Neural cell (in vitro differentiated cells): Measurements from ENCODE around the gene SLC34A3. TPM values are rescaled to one million over a fixed set of nuclear protein-coding genes. Genes with fewer than 3 reads are reported as not detected.

Experiments
- H2AFZ ChIP-seq: fragments of 200-600, 300-800 bp; sonication (generic), shearing (Covaris generic); 2 replicates; pipeline ENCODE4 v1.6.0; 2014; ENCODE audit warnings: low read depth, mild to moderate bottlenecking, antibody characterized with exemption, low read length, moderate library complexity
- H3F3A ChIP-seq: fragments of 200-600 bp; shearing (Covaris generic); 2 replicates; pipeline ENCODE4 v1.6.1; 2016; ENCODE audit warnings: mild to moderate bottlenecking, moderate library complexity, mixed read lengths, antibody characterized with exemption, low read length; ENCODE audit not compliant: insufficient read depth, poor library complexity, severe bottlenecking
- H3K27ac ChIP-seq: fragments of 200-600, 300-800 bp; sonication (generic), shearing (Covaris generic); 2 replicates; pipeline ENCODE4 v1.5.1; 2014; ENCODE audit warnings: mild to moderate bottlenecking, low read length, moderate library complexity
- H3K27me3 ChIP-seq: fragments of 300-800, 200-600 bp; sonication (generic), shearing (Covaris generic); 2 replicates; pipeline ENCODE4 v1.6.0; 2014; ENCODE audit warnings: mild to moderate bottlenecking, low read depth, low read length, moderate library complexity; ENCODE audit not compliant: insufficient read depth
- H3K36me3 ChIP-seq: fragments of 300-800, 200-600 bp; sonication (generic), shearing (Covaris generic); 2 replicates; pipeline ENCODE4 v1.5.1; 2014; ENCODE audit warnings: mild to moderate bottlenecking, antibody characterized with exemption, low read length, moderate library complexity; ENCODE audit not compliant: insufficient read depth
- H3K4me2 ChIP-seq: fragments of 300-800, 200-600 bp; sonication (generic), shearing (Covaris generic); 2 replicates; pipeline ENCODE4 v1.6.0; 2014; ENCODE audit warnings: mild to moderate bottlenecking, low read length
- H3K4me3 ChIP-seq: fragments of 300-800, 200-600 bp; sonication (generic), shearing (Covaris generic); 2 replicates; pipeline ENCODE4 v1.5.1; 2014; ENCODE audit warnings: mild to moderate bottlenecking, low read length, moderate library complexity
- H3K79me2 ChIP-seq: fragments of 200-600 bp; shearing (Covaris generic); replicated peaks from 2 replicates; pipeline ENCODE4 v1.6.0; 2014; ENCODE audit warnings: mild to moderate bottlenecking, low read length, moderate library complexity; ENCODE audit not compliant: insufficient read depth
- H3K9ac ChIP-seq: fragments of 300-800, 200-600 bp; sonication (generic), shearing (Covaris generic); 2 replicates; pipeline ENCODE4 v1.6.1; 2016; ENCODE audit warnings: mild to moderate bottlenecking, low read length, mixed read lengths
- H3K9me2 ChIP-seq: fragments of 200-600 bp; shearing (Covaris generic); 2 replicates; pipeline ENCODE4 v1.6.1; 2016; ENCODE audit warnings: mild to moderate bottlenecking, low read length, mixed read lengths; ENCODE audit not compliant: insufficient read depth
- H3K9me3 ChIP-seq: fragments of 200-600, 300-800 bp; sonication (generic), shearing (Covaris generic); 2 replicates; pipeline ENCODE4 v1.6.1; 2016; ENCODE audit warnings: mild to moderate bottlenecking, mixed run types, low read length, moderate library complexity, mixed read lengths
- H4K20me1 ChIP-seq: fragments of 200-600 bp; shearing (Covaris generic); 2 replicates; pipeline ENCODE4 v1.6.1; 2016; ENCODE audit warnings: mild to moderate bottlenecking, mixed run types; ENCODE audit not compliant: insufficient read depth
- POLR2AphosphoS5 ChIP-seq: IDR thresholded peaks from 2 replicates; pipeline ENCODE4 v1.6.1; 2012
- SMC3 ChIP-seq: fragments of 450-650 bp; conservative IDR thresholded peaks from 2 replicates; pipeline ENCODE4 v1.6.1; 2014; ENCODE audit warnings: antibody characterized with exemption, mild to moderate bottlenecking, moderate library complexity; ENCODE audit not compliant: poor library complexity
- TAF1 ChIP-seq: IDR thresholded peaks from 2 replicates; pipeline ENCODE4 v1.6.1; 2012; ENCODE audit warnings: low read depth
- polyA plus RNA-seq: library from polyadenylated mRNA; depleted of rRNA; stranded (reverse); fragments of >200 nt; gene quantifications from 2 replicates; pipeline ENCODE4 v1.2.3, GENCODE V29; 2014
- TF ChIP-seq, protein P1 (sequence below): IDR thresholded peaks from 2 replicates; pipeline ENCODE4 v1.6.1; 2012; ENCODE audit warnings: borderline replicate concordance

The SLC34A3 gene
- polyA plus RNA-seq, 1 donor from 2014 or later = 0.27 TPM

DNA sequence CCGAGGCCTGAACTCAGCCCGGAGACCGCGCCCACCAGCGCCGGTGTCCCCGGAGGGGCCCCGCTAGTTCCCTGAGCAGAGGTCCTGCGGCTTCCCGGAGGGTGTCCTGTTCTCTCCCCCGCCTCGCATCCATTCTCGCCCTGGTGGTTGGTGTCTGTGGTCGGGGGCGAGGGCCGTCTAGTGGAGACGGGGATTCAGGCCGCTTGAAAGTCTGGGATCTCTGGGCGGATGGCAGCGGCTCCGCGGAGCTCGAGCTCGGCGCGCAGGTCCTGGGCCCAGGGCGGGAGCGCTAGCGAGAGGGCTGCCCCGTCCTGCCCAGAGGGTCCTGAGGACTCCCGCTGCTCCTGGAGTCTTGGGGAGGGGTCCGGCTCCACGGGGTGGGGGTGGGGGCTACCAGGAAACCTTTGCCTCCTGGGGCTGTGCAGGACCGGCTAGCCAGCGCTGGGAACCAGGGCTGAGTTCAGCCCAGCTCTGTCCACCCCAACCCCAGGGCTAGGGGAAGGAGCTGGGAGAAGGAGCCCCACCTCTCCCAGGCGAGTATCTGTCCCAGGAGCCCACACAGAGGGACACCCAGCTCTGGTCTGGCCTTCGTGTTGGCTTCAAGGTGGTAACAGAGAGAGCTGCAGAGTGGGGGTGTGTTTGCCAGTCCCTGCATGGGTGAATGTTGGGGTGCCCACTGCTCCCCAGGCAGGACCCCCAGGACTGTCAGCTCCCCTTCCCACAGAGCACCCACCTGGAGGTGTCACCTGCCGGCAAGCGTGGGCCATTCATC, 50.8 kb downstream of the SLC34A3 start:
- peaks cover 18% of the 10 kb centered on the region for H3K27me3 ChIP-seq
- H3K9ac ChIP-seq = no peak overlapping the region
- H2AFZ ChIP-seq = no peak overlapping the region
- H3K9me3 ChIP-seq = no peaks in the 10 kb centered on the region
- no peaks in the 10 kb centered on the region for H3F3A ChIP-seq
- no peak overlapping the region for H3K27ac ChIP-seq
- H3K4me3 ChIP-seq = no peak overlapping the region
- TF ChIP-seq, protein P1, sequence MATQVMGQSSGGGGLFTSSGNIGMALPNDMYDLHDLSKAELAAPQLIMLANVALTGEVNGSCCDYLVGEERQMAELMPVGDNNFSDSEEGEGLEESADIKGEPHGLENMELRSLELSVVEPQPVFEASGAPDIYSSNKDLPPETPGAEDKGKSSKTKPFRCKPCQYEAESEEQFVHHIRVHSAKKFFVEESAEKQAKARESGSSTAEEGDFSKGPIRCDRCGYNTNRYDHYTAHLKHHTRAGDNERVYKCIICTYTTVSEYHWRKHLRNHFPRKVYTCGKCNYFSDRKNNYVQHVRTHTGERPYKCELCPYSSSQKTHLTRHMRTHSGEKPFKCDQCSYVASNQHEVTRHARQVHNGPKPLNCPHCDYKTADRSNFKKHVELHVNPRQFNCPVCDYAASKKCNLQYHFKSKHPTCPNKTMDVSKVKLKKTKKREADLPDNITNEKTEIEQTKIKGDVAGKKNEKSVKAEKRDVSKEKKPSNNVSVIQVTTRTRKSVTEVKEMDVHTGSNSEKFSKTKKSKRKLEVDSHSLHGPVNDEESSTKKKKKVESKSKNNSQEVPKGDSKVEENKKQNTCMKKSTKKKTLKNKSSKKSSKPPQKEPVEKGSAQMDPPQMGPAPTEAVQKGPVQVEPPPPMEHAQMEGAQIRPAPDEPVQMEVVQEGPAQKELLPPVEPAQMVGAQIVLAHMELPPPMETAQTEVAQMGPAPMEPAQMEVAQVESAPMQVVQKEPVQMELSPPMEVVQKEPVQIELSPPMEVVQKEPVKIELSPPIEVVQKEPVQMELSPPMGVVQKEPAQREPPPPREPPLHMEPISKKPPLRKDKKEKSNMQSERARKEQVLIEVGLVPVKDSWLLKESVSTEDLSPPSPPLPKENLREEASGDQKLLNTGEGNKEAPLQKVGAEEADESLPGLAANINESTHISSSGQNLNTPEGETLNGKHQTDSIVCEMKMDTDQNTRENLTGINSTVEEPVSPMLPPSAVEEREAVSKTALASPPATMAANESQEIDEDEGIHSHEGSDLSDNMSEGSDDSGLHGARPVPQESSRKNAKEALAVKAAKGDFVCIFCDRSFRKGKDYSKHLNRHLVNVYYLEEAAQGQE = no peak
- TF ChIP-seq POLR2AphosphoS5 (no peak), TAF1 (no peak), SMC3 (no peak)
- no peaks in the 10 kb centered on the region for H3K36me3 ChIP-seq
- H3K4me2 ChIP-seq = no peak overlapping the region
- no peaks in the 10 kb centered on the region for H3K9me2 ChIP-seq
- H4K20me1 ChIP-seq = no peaks in the 10 kb centered on the region
- no peaks in the 10 kb centered on the region for H3K79me2 ChIP-seq

Other genes with a start within 250 kb of the SLC34A3 start
- gene LCNL1, start 247.9 kb upstream of the SLC34A3 start, polyA plus RNA-seq = 0.76 TPM in 1 of 2 replicates, not detected in the other
- 276 and 346 TPM in 2 replicates for gene PAXX, start 238.5 kb upstream of the SLC34A3 start, polyA plus RNA-seq
- not detected in 2 replicates for gene CLIC3, start 234.3 kb upstream of the SLC34A3 start, polyA plus RNA-seq
- 30.6 and 52.0 TPM in 2 replicates for gene ABCA2, start 202.7 kb upstream of the SLC34A3 start, polyA plus RNA-seq
- gene FUT7, start 198.8 kb upstream of the SLC34A3 start, polyA plus RNA-seq = 0.56 and 0.69 TPM in 2 replicates
- 161 and 162 TPM in 2 replicates for gene NPDC1, start 184.7 kb upstream of the SLC34A3 start, polyA plus RNA-seq
- not detected in 2 replicates for gene ENTPD2, start 176.8 kb upstream of the SLC34A3 start, polyA plus RNA-seq
- 0.22 and 0.96 TPM in 2 replicates for gene SAPCD2, start 160.3 kb upstream of the SLC34A3 start, polyA plus RNA-seq
- 0.21 and 0.36 TPM in 2 replicates for gene UAP1L1, start 153.4 kb upstream of the SLC34A3 start, polyA plus RNA-seq
- gene MAN1B1, start 143.9 kb upstream of the SLC34A3 start, polyA plus RNA-seq = 72.0 and 90.9 TPM in 2 replicates
- 23.3 and 43.3 TPM in 2 replicates for gene DPP7, start 116.2 kb upstream of the SLC34A3 start, polyA plus RNA-seq
- gene GRIN1, start 91.7 kb upstream of the SLC34A3 start, polyA plus RNA-seq = 0.58 and 0.68 TPM in 2 replicates
- 2.2 and 3.2 TPM in 2 replicates for gene LRRC26, start 60.9 kb upstream of the SLC34A3 start, polyA plus RNA-seq
- gene TMEM210, start 58.8 kb upstream of the SLC34A3 start, polyA plus RNA-seq = not detected in 2 replicates
- 38.1 and 47.2 TPM in 2 replicates for gene ANAPC2, start 42.3 kb upstream of the SLC34A3 start, polyA plus RNA-seq
- gene SSNA1, start 42.2 kb upstream of the SLC34A3 start, polyA plus RNA-seq = 170 and 195 TPM in 2 replicates
- gene TPRN, start 30.2 kb upstream of the SLC34A3 start, polyA plus RNA-seq = 8.1 TPM in 2 replicates
- gene TMEM203, start 25.3 kb upstream of the SLC34A3 start, polyA plus RNA-seq = 61.1 and 66.7 TPM in 2 replicates
- 8.8 and 18.2 TPM in 2 replicates for gene NDOR1, start 25.2 kb upstream of the SLC34A3 start, polyA plus RNA-seq
- gene RNF208, start 8.7 kb upstream of the SLC34A3 start, polyA plus RNA-seq = 1.2 and 1.5 TPM in 2 replicates
- 1.3 and 3.3 TPM in 2 replicates for gene CYSRT1, start 5.7 kb upstream of the SLC34A3 start, polyA plus RNA-seq
- 0.26 TPM in 1 of 2 replicates, not detected in the other for gene RNF224, start 3.4 kb upstream of the SLC34A3 start, polyA plus RNA-seq
- gene TUBB4B, start 10.4 kb downstream of the SLC34A3 start, polyA plus RNA-seq = 60.3 and 68.8 TPM in 2 replicates
- gene STPG3, start 20.4 kb downstream of the SLC34A3 start, polyA plus RNA-seq = not detected in 2 replicates
- 64.7 and 82.2 TPM in 2 replicates for gene NELFB, start 24.4 kb downstream of the SLC34A3 start, polyA plus RNA-seq
- 0.50 and 0.70 TPM in 2 replicates for gene TOR4A, start 46.8 kb downstream of the SLC34A3 start, polyA plus RNA-seq
- 1.4 and 2.3 TPM in 2 replicates for gene NRARP, start 71.4 kb downstream of the SLC34A3 start, polyA plus RNA-seq
- 32.9 and 51.3 TPM in 2 replicates for gene EXD3, start 192.3 kb downstream of the SLC34A3 start, polyA plus RNA-seq
- 1.7 and 3.4 TPM in 2 replicates for gene NOXA1, start 192.5 kb downstream of the SLC34A3 start, polyA plus RNA-seq
- not detected in 2 replicates for gene ENTPD8, start 210.5 kb downstream of the SLC34A3 start, polyA plus RNA-seq
- gene NSMF, start 228.4 kb downstream of the SLC34A3 start, polyA plus RNA-seq = 51.2 and 57.5 TPM in 2 replicates